C4-2B (cell line): ENCODE results near the gene ME3.

ENCODE experiments used
- ZFX ChIP-seq: fragments of 450-650 bp; IDR thresholded peaks from 2 replicates; pipeline ENCODE4 v1.6.1; 2017
- TF ChIP-seq, protein P1 (sequence below): fragments of 450-650 bp; conservative IDR thresholded peaks from 2 replicates; pipeline ENCODE4 v1.5.1; 2017; ENCODE audit warnings: mild to moderate bottlenecking

GRCh38 chr11:86692317-86692716, 19.9 kb upstream of the ME3 start:
- TF ChIP-seq, protein P1, sequence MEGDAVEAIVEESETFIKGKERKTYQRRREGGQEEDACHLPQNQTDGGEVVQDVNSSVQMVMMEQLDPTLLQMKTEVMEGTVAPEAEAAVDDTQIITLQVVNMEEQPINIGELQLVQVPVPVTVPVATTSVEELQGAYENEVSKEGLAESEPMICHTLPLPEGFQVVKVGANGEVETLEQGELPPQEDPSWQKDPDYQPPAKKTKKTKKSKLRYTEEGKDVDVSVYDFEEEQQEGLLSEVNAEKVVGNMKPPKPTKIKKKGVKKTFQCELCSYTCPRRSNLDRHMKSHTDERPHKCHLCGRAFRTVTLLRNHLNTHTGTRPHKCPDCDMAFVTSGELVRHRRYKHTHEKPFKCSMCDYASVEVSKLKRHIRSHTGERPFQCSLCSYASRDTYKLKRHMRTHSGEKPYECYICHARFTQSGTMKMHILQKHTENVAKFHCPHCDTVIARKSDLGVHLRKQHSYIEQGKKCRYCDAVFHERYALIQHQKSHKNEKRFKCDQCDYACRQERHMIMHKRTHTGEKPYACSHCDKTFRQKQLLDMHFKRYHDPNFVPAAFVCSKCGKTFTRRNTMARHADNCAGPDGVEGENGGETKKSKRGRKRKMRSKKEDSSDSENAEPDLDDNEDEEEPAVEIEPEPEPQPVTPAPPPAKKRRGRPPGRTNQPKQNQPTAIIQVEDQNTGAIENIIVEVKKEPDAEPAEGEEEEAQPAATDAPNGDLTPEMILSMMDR, result no peak
- TF ChIP-seq ZFX, result no peak
